Measurements from ENCODE around the gene LDB3.

GRCh38 chr10:86651021-86651471 is 17.3 kb upstream of the LDB3 start:
- TF ChIP-seq CTCF (IDR thresholded peaks at IDR 0.05): no peak
- TF ChIP-seq POLR2A (IDR thresholded peaks at IDR 0.05): no peak
- no peak for TF ChIP-seq EP300 (IDR thresholded peaks at IDR 0.05)
- TF ChIP-seq POLR2AphosphoS5 (IDR thresholded peaks at IDR 0.05): no peak
